Astrocyte (in vitro differentiated cells and primary cell): ENCODE measurements around the gene GRIP1. TPM values are rescaled to one million over a fixed set of nuclear protein-coding genes. Genes with fewer than 3 reads are reported as not detected.

Experiments
- DNase-seq: peaks from one replicate; pipeline ENCODE4 v3.0.0-alpha.2; 2010; ENCODE audit warnings: low read depth
- FAIRE-seq: peaks from 2 replicates; lab custom pipeline; 2011; peaks lifted over from hg19 to GRCh38; lab: Jason Lieb, UNC
- H2AFZ ChIP-seq: 2 replicates; pipeline ENCODE4 v1.6.0; 2012; ENCODE audit warnings: low read depth, low read length, inconsistent platforms
- H3K27ac ChIP-seq: 2 replicates; pipeline ENCODE4 v1.5.1; 2011; ENCODE audit warnings: low read depth, low read length, inconsistent platforms
- H3K27me3 ChIP-seq: 2 replicates; pipeline ENCODE4 v1.6.0; 2011; ENCODE audit warnings: low read length, inconsistent platforms; ENCODE audit not compliant: insufficient read depth
- H3K36me3 ChIP-seq: 2 replicates; pipeline ENCODE4 v1.5.1; 2011; ENCODE audit warnings: low read length, inconsistent platforms; ENCODE audit not compliant: insufficient read depth
- H3K4me1 ChIP-seq: 2 replicates; pipeline ENCODE4 v1.5.1; 2011; ENCODE audit warnings: low read length, inconsistent platforms; ENCODE audit not compliant: insufficient read depth
- H3K4me2 ChIP-seq: 2 replicates; pipeline ENCODE4 v1.6.0; 2012; ENCODE audit warnings: low read length, inconsistent platforms
- H3K4me3 ChIP-seq: 2 replicates; pipeline ENCODE4 v1.5.1; 2011; ENCODE audit warnings: low read depth, mild to moderate bottlenecking, low read length, inconsistent platforms; ENCODE audit not compliant: insufficient read depth
- H3K79me2 ChIP-seq: 2 replicates; pipeline ENCODE4 v1.6.0; 2012; ENCODE audit warnings: mild to moderate bottlenecking, low read length, inconsistent platforms; ENCODE audit not compliant: insufficient read depth
- H3K9ac ChIP-seq: 2 replicates; pipeline ENCODE4 v1.6.0; 2012; ENCODE audit warnings: mild to moderate bottlenecking, low read length, inconsistent platforms
- H3K9me3 ChIP-seq: 2 replicates; pipeline ENCODE4 v1.5.1; 2012; ENCODE audit warnings: low read depth, mild to moderate bottlenecking, low read length, inconsistent platforms; ENCODE audit not compliant: insufficient read depth
- H4K20me1 ChIP-seq: 2 replicates; pipeline ENCODE4 v1.6.0; 2012; ENCODE audit warnings: low read length, inconsistent platforms; ENCODE audit not compliant: insufficient read depth
- H3K27ac Mint-ChIP-seq: one replicate; pipeline ENCODE4 v1.8.0; 2021; ENCODE audit warnings: mild to moderate bottlenecking, mixed read lengths; ENCODE audit not compliant: unreplicated experiment
- H3K27me3 Mint-ChIP-seq: one replicate; pipeline ENCODE4 v1.8.0; 2021; ENCODE audit warnings: low read depth, mixed read lengths; ENCODE audit not compliant: unreplicated experiment
- H3K36me3 Mint-ChIP-seq: one replicate; pipeline ENCODE4 v1.8.0; 2021; ENCODE audit warnings: low read depth, mixed read lengths; ENCODE audit not compliant: unreplicated experiment
- H3K4me1 Mint-ChIP-seq: one replicate; pipeline ENCODE4 v1.8.0; 2021; ENCODE audit warnings: low read depth, mixed read lengths; ENCODE audit not compliant: unreplicated experiment
- H3K4me3 Mint-ChIP-seq: one replicate; pipeline ENCODE4 v1.8.0; 2021; ENCODE audit warnings: mild to moderate bottlenecking, moderate library complexity, mixed read lengths; ENCODE audit not compliant: unreplicated experiment
- H3K9me3 Mint-ChIP-seq: one replicate; pipeline ENCODE4 v1.8.0; 2021; ENCODE audit warnings: mild to moderate bottlenecking, mixed read lengths; ENCODE audit not compliant: unreplicated experiment
- CTCF ChIP-seq: IDR thresholded peaks from 2 replicates; pipeline ENCODE4 v1.5.1; 2011; ENCODE audit warnings: low read depth, mild to moderate bottlenecking, inconsistent platforms, low read length, moderate library complexity; ENCODE audit not compliant: insufficient read depth
- EZH2 ChIP-seq: IDR thresholded peaks from 2 replicates; pipeline ENCODE4 v1.6.1; 2012; ENCODE audit warnings: mild to moderate bottlenecking, low read length, inconsistent platforms; ENCODE audit not compliant: insufficient read depth
- total RNA-seq: library from RNA; stranded (reverse); gene quantifications from 2 replicates; pipeline ENCODE4 v1.2.1, GENCODE V29; 2021

Gene GRIP1
- total RNA-seq, 1 donor from 2014 or later, result 16.7 TPM

DNA sequence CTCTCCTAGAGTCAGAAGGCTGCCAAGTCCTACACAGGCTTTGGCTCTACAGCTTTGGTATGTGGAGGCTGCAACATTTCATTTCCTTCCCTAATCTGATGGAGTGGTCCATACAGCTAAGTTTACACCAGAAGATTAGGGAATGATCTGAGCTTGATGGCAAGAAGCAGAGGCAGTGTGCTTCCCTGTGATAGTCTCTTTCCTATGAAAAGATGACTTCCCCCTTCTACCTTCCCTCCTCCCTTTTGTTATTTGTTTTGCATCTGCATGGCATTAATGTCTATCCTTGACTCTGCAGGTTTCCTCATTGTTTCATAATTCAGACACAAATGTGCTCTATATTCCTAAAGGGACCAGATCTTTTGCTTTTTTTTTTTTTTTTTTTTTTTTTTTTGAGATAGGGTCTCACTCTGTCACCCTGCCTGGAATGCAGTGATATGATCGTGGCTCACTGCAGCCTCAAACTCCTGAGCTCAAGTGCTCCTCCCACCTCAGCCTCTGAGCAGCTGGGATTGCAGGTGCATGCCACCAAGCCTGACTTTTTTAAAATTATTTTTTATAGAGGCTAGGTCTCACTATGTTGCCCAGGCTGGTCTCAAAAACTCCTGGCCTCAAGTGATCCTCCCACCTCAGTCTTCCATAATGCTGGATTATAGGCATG lies 76.3 kb downstream of the GRIP1 start:
- H3K4me2 ChIP-seq, result no peak overlapping the region
- TF ChIP-seq CTCF (no peak), EZH2 (no peak)
- no peak overlapping the region for H2AFZ ChIP-seq
- H3K79me2 ChIP-seq, result no peaks in the 10 kb centered on the region
- H3K36me3 ChIP-seq, result no peaks in the 10 kb centered on the region
- H4K20me1 ChIP-seq, result no peaks in the 10 kb centered on the region
- no peak overlapping the region for H3K27ac ChIP-seq
- FAIRE-seq (no peak), DNase-seq (no peak)
- no peaks in the 10 kb centered on the region for H3K36me3 Mint-ChIP-seq
- no peaks in the 10 kb centered on the region for H3K4me1 Mint-ChIP-seq
- H3K4me3 ChIP-seq, result no peak overlapping the region
- no peak overlapping the region for H3K4me3 Mint-ChIP-seq
- peaks cover 1% of the 10 kb centered on the region for H3K27me3 Mint-ChIP-seq
- H3K27ac Mint-ChIP-seq, result no peak overlapping the region
- H3K27me3 ChIP-seq, result no peaks in the 10 kb centered on the region
- no peak overlapping the region for H3K9ac ChIP-seq
- no peaks in the 10 kb centered on the region for H3K4me1 ChIP-seq
- H3K9me3 ChIP-seq, result no peaks in the 10 kb centered on the region
- no peaks in the 10 kb centered on the region for H3K9me3 Mint-ChIP-seq

DNA sequence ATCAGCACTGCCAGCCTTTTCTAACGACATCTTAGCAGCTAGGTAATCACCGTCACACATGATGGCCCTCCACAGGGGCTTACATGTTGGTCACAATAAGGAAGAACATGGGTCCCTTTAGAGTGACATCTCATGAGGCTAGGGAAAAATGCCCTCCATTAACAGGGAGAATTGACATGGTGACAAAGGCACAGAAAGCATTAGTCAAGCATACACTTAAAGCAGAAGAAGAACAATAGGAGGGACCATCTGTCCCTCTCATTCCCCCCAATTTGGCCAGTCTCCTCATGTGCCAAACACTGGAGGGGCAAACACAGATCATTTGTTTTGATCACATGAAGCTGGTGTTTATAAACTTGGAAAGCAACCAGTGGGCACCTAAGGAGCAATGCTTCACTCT lies 78.0 kb downstream of the GRIP1 start:
- Mint-ChIP-seq H3K9me3 (no peaks in the 10 kb centered on the region), H3K27me3 (peaks cover 1% of the 10 kb centered on the region), H3K4me3 (no peak overlapping the region), H3K4me1 (no peaks in the 10 kb centered on the region), H3K27ac (no peak overlapping the region), H3K36me3 (no peaks in the 10 kb centered on the region)
- no peak overlapping the region for H3K4me3 ChIP-seq
- FAIRE-seq (no peak), DNase-seq (no peak)
- no peak overlapping the region for H2AFZ ChIP-seq
- H3K27ac ChIP-seq, result no peak overlapping the region
- H3K79me2 ChIP-seq, result no peaks in the 10 kb centered on the region
- peaks cover 3% of the 10 kb centered on the region for H3K4me1 ChIP-seq
- H3K9me3 ChIP-seq, result no peaks in the 10 kb centered on the region
- H3K36me3 ChIP-seq, result no peaks in the 10 kb centered on the region
- H3K9ac ChIP-seq, result no peak overlapping the region
- H3K27me3 ChIP-seq, result no peaks in the 10 kb centered on the region
- TF ChIP-seq CTCF (no peak), EZH2 (no peak)
- H4K20me1 ChIP-seq, result no peaks in the 10 kb centered on the region
- H3K4me2 ChIP-seq, result no peak overlapping the region

DNA sequence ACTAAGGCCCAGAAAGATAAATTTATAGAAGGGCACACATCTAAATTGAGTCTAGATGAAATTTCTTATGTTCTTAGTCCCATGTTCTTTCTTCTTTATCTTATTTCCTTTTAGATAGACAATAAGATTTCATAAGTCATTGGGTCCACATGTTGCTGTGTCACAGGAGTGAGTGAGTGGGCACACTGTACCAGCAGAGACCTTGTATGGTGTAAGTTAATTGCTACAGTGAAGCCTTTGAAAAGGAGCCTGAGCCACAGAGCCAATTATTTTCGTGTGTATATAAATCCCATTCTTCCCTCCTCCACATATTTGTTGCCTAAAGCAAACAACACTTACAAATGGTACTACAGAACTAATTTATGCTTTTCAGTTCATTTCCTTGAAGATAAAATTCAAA lies 79.1 kb downstream of the GRIP1 start:
- H3K36me3 Mint-ChIP-seq, result no peaks in the 10 kb centered on the region
- H3K27me3 Mint-ChIP-seq, result peaks cover 1% of the 10 kb centered on the region
- no peaks in the 10 kb centered on the region for H4K20me1 ChIP-seq
- H3K4me2 ChIP-seq, result no peak overlapping the region
- H3K9me3 Mint-ChIP-seq, result no peaks in the 10 kb centered on the region
- no peak overlapping the region for H3K9ac ChIP-seq
- no peaks in the 10 kb centered on the region for H3K79me2 ChIP-seq
- H3K4me3 ChIP-seq, result no peak overlapping the region
- H2AFZ ChIP-seq, result no peak overlapping the region
- no peak overlapping the region for H3K27ac Mint-ChIP-seq
- no peaks in the 10 kb centered on the region for H3K4me1 Mint-ChIP-seq
- no peaks in the 10 kb centered on the region for H3K36me3 ChIP-seq
- peaks cover 3% of the 10 kb centered on the region for H3K4me1 ChIP-seq
- H3K4me3 Mint-ChIP-seq, result no peak overlapping the region
- DNase-seq (no peak), FAIRE-seq (no peak)
- no peaks in the 10 kb centered on the region for H3K9me3 ChIP-seq
- no peak overlapping the region for H3K27ac ChIP-seq
- no peaks in the 10 kb centered on the region for H3K27me3 ChIP-seq
- TF ChIP-seq EZH2, result no peak
- no peak for TF ChIP-seq CTCF
